ENCODE data around the gene AKNA.

GRCh38 chr9:114371343-114371944 lies 16.3 kb downstream of the AKNA start:
- TF ChIP-seq CTCF (IDR thresholded peaks at IDR 0.05) (no peak), POLR2A (IDR thresholded peaks at IDR 0.05) (no peak), POLR2AphosphoS5 (IDR thresholded peaks at IDR 0.05) (no peak), EP300 (IDR thresholded peaks at IDR 0.05) (no peak)
